ENCODE results near the gene NUP62.

NUP62 gene

DNA sequence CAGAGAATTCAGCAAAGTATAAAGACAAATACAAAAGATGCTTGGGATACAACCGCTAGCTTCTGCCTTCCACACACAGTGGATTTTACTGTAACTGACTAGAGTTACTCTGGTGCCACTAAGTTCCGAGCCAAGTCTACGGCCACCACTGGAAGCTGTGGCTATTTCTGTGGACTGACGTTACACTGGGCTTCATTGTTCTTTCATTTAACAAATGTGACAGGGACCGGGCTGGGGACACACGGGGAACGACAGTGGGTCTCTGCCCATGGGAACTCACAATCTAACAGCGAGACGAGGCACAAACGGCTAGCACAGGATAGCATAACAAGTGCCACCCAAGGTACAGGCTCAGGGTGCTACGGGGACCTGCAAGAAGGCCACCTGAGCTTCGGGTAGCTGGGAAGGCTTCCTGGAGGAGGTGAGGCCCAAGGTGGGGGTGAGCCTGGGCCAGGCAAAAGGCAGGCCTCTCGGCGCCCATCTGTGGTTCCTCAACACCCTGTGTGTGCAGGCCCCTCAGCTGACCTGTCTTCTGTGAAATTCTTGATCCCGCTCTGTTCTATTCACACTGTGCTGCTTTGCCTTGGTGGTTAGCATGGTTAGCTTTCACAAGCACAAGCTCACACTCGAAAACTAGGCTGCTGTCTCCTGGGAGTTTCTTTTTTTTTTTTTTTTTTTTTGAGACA is 22.3 kb downstream of the NUP62 start:
- Histone ChIP-seq H3K79me2 (ENCODE audit: insufficient read depth, low read length) (peaks cover 39% of the 10 kb centered on the region), H3K27ac (ENCODE audit: low read length) (no peak overlapping the region), H3K4me3 (ENCODE audit: low read depth in 1 of 2, low read length in 2 of 2) (no peak overlapping the region), H3K9ac (ENCODE audit: low read depth, low read length) (no peak overlapping the region), H3K36me3 (ENCODE audit: insufficient read depth, low read length) (peaks cover 56% of the 10 kb centered on the region), H3K27me3 (ENCODE audit: insufficient read depth, low read length, poor library complexity) (no peaks in the 10 kb centered on the region), H3K9me3 (ENCODE audit: insufficient read depth, low read length, severe bottlenecking) (no peaks in the 10 kb centered on the region), H3K4me2 (ENCODE audit: insufficient read depth, low read length) (no peak overlapping the region), H4K20me1 (ENCODE audit: insufficient read depth, low read length) (peaks cover 60% of the 10 kb centered on the region), H3K4me1 (ENCODE audit: insufficient read depth, low read length) (peaks cover 4% of the 10 kb centered on the region; the same call in 1 of the 2 replicates), H2AFZ (ENCODE audit: low read depth, low read length) (no peak overlapping the region)
- no peak for TF ChIP-seq EZH2 (IDR thresholded peaks at IDR 0.05; ENCODE audit: borderline replicate concordance, low read depth, low read length, severe bottlenecking)
- TF ChIP-seq, protein P1, sequence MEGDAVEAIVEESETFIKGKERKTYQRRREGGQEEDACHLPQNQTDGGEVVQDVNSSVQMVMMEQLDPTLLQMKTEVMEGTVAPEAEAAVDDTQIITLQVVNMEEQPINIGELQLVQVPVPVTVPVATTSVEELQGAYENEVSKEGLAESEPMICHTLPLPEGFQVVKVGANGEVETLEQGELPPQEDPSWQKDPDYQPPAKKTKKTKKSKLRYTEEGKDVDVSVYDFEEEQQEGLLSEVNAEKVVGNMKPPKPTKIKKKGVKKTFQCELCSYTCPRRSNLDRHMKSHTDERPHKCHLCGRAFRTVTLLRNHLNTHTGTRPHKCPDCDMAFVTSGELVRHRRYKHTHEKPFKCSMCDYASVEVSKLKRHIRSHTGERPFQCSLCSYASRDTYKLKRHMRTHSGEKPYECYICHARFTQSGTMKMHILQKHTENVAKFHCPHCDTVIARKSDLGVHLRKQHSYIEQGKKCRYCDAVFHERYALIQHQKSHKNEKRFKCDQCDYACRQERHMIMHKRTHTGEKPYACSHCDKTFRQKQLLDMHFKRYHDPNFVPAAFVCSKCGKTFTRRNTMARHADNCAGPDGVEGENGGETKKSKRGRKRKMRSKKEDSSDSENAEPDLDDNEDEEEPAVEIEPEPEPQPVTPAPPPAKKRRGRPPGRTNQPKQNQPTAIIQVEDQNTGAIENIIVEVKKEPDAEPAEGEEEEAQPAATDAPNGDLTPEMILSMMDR (IDR thresholded peaks at IDR 0.05; ENCODE audit: borderline replicate concordance, extremely low read depth, low read length, poor library complexity, severe bottlenecking), result no peak
- DNase-seq, result no peak
- ATAC-seq (ENCODE audit: insufficient read depth, low read depth), result no peak

DNA sequence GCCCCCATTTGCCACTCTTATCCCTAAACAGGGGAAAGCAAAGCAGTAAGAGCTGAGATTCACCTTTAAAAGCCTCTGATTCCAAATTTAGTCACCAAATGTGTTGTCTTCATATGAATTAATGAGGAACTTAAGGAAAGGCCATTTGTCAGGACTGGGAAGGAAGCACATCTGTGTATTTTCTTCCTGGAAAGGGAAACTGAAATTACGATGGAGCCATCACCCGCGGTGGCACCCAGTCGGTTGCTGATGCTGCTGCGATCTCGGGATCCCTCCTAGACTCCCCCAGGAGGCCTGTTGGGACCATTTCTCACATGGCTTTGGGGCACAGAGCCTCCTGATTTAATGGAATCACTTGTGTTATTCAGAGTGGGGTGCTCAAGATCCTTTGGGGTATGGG is 25.2 kb downstream of the NUP62 start:
- H3K9me3 ChIP-seq (ENCODE audit: insufficient read depth, low read length, severe bottlenecking), result no peaks in the 10 kb centered on the region
- TF ChIP-seq, protein P1 (IDR thresholded peaks at IDR 0.05; ENCODE audit: borderline replicate concordance, extremely low read depth, low read length, poor library complexity, severe bottlenecking), result no peak
- no peak for TF ChIP-seq EZH2 (IDR thresholded peaks at IDR 0.05; ENCODE audit: borderline replicate concordance, low read depth, low read length, severe bottlenecking)
- peaks cover 29% of the 10 kb centered on the region for H3K36me3 ChIP-seq (ENCODE audit: insufficient read depth, low read length)
- H3K79me2 ChIP-seq (ENCODE audit: insufficient read depth, low read length), result peaks cover 11% of the 10 kb centered on the region; the same call in 1 of the 2 replicates
- H3K4me3 ChIP-seq (ENCODE audit: low read depth in 1 of 2, low read length in 2 of 2), result no peak overlapping the region
- ATAC-seq (ENCODE audit: insufficient read depth, low read depth), result no peak
- H3K4me2 ChIP-seq (ENCODE audit: insufficient read depth, low read length), result no peak overlapping the region
- H4K20me1 ChIP-seq (ENCODE audit: insufficient read depth, low read length), result peaks cover 35% of the 10 kb centered on the region
- H3K4me1 ChIP-seq (ENCODE audit: insufficient read depth, low read length), result peaks cover 4% of the 10 kb centered on the region; the same call in 1 of the 2 replicates
- no peak overlapping the region for H3K27ac ChIP-seq (ENCODE audit: low read length)
- no peak for DNase-seq
- H3K27me3 ChIP-seq (ENCODE audit: insufficient read depth, low read length, poor library complexity), result no peaks in the 10 kb centered on the region
- H3K9ac ChIP-seq (ENCODE audit: low read depth, low read length), result no peak overlapping the region
- no peak overlapping the region for H2AFZ ChIP-seq (ENCODE audit: low read depth, low read length)

DNA sequence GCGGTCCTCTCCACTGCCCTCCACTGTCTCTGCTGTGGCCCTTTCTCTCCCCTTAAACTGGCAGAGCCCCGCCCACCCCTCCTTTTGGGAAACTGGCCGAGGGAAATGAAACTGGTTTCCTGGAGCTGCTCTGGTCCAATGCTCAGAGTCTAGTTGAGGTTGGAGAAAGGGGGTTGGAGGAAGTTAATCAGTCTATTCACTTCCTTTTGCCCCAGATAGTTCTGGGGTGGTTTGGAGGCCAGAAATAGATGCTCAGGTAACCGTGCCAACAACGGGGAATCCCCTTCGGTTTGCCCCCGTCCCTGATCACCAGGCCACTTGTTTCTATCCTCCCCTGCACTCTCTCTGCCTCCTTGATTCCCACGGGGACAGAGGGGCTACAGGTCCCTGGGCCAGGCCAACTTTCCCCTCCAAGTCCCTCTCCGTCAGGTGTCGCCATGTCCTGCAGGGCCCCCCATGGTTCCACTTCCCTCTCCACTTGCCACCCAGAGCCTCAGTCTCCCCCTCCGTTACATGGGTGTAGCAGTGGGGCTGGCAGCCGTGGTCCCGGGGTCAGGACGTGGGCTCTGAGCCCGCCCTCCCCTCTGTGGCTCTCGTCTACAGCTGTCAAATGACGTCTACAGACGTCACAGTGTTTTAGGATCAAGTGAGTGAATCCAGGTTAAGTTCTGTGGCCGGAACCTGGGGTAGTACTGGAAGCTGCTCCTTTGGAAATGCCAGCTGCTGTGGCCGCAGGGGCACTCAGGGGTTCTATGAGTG is 32.3 kb downstream of the NUP62 start, which contains the start of gene IL4I1:
TSS of gene IL4I1 (minus strand) at position 25 of the 759 bp plus-strand sequence. CDS start 727 bp downstream, outside the sequence.
- Histone ChIP-seq H2AFZ (ENCODE audit: low read depth, low read length) (no peak within 1 kb of the TSS), H3K4me1 (ENCODE audit: insufficient read depth, low read length) (peaks cover 7% of the 10 kb centered on the region; the same call in 1 of the 2 replicates), H4K20me1 (ENCODE audit: insufficient read depth, low read length) (no peaks in the 10 kb centered on the region), H3K79me2 (ENCODE audit: insufficient read depth, low read length) (no peaks in the 10 kb centered on the region), H3K9me3 (ENCODE audit: insufficient read depth, low read length, severe bottlenecking) (no peaks in the 10 kb centered on the region), H3K27me3 (ENCODE audit: insufficient read depth, low read length, poor library complexity) (no peaks in the 10 kb centered on the region), H3K9ac (ENCODE audit: low read depth, low read length) (no peak within 1 kb of the TSS), H3K27ac (ENCODE audit: low read length) (no peak within 1 kb of the TSS), H3K4me3 (ENCODE audit: low read depth in 1 of 2, low read length in 2 of 2) (no peak within 1 kb of the TSS), H3K36me3 (ENCODE audit: insufficient read depth, low read length) (no peaks in the 10 kb centered on the region), H3K4me2 (ENCODE audit: insufficient read depth, low read length) (no peak within 1 kb of the TSS)
- peak; percentile 58; the same call in 2 of the 3 replicates for ATAC-seq (ENCODE audit: insufficient read depth, low read depth)
- TF ChIP-seq EZH2 (IDR thresholded peaks at IDR 0.05; ENCODE audit: borderline replicate concordance, low read depth, low read length, severe bottlenecking), result no peak
- TF ChIP-seq, protein P1 (IDR thresholded peaks at IDR 0.05; ENCODE audit: borderline replicate concordance, extremely low read depth, low read length, poor library complexity, severe bottlenecking), result no peak
- DNase-seq, result no peak
